HG02840 (cell line): ENCODE measurements around the gene GPATCH8.

Experiments used
- ATAC-seq: cut with Tn5 transposase; IDR thresholded peaks from one replicate; pipeline ENCODE4 v1.9.1; 2021; ENCODE audit warnings: mild to moderate bottlenecking, moderate library complexity, moderate number of reproducible peaks; ENCODE audit not compliant: unreplicated experiment, low FRiP score

Gene GPATCH8

DNA sequence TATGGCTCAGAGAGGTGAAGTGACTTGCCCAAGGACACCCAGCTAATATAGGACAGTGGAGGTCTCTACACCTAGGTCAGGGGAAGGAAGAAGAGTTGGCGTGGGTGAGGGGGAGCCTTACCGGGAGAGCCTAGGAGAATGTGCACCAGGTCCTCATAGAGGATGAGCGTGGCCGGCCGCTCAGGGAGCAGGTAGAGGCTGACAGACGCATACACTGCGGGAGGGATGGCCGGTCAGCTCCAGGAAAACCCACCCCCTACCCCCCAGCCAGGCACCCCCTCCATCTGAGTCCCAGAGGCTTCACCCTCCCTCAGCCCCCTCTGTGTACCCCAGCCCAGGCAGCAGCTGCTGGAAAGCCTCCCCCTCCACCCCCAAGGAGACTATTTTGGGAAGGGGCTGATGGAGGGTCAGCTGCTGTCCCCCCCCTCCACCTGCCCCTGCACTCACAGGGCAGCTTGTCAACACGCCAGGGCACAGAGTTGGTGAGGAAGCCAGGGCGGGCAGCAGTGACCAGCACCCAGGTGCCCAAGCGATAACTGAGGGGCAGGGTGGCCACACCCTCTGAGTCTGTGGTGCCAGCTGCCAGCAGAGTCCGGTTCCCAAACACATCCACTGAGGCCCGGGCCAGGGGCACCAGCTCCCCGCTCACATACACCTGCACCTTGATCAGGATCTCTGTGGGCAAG lies 143.6 kb downstream of the GPATCH8 start:
- no peak for ATAC-seq

DNA sequence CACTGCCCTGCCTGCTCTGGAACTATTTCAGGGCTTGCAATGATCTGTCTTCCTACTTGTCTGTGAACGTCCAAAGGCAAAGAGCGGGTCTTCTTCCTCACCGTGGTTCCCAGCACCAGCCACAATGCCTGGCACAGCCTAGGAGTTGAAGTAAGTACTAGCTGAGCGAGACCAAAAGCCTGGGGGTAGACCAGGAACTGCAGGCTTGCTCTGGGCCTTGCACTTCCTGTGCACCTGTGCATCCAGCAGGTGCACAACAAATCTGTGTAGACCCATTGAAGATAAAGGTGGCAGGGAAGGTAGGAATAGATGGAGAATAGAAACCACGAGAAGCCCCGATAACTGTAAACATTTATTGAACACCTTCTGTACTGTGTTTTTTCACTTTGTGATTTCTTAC lies 144.2 kb downstream of the GPATCH8 start:
- ATAC-seq, result no peak

DNA sequence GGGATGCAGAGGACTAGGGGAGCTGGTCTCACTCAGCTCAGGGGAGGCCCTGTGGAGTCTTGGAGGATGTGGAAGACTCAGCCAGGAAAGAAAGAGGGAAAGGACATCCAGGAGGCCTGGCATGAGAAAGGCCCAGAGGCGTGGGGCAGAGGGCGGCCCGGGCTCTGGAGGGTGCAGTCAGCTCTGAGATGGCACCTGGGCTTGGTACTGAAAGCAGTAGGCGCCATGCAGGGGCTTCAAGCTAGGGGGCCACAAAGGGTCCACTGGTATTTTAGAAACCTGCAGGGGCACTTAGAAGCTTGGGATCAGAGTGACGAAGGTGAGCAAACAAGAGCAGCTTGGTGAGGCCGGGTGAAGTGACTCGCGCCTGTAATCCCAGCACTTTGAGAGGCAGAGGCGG lies 145.1 kb downstream of the GPATCH8 start:
- no peak for ATAC-seq

DNA sequence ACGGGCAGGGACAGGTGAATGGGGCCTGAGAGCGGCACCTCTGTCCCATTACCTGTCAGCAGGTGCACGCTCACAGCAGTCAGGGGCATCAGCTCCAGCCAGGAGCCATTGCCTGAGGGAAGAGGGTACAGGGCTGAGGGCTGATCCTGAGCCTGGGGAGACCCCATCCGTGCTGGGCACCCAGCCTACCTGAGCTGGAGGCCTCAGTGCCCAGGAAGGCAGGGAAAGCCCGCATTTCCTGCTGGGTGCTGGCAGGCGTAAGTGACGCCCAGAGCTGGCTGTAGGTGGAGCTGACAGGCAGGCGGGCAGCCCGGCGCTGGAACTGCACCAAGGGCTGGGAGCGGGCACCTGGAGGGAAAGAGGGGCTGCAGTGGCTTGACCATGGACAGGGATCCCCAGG lies 147.0 kb downstream of the GPATCH8 start:
- ATAC-seq, result no peak

DNA sequence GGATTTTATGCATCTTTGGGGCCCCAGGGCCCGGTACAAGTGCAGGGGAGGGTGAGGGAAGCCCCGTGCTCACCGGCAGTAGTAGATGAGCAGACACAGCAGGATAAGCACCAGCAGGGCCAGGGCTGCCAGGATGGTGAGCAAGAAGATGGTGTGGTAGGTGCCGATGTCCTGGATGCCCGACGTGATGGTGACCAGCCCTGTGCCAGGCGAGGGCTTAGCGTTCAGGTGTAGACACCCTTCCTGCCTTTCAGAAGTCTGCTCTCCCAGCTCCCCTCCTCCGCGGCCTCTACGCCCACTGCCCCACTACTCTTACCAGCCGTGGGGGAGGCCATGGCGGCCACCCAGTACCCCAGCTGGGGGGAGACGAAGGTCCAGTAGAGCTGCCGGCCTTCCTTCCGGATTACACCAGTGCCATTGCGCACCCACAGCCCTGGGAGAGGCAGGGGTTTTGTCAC lies 147.5 kb downstream of the GPATCH8 start:
- ATAC-seq, result no peak

DNA sequence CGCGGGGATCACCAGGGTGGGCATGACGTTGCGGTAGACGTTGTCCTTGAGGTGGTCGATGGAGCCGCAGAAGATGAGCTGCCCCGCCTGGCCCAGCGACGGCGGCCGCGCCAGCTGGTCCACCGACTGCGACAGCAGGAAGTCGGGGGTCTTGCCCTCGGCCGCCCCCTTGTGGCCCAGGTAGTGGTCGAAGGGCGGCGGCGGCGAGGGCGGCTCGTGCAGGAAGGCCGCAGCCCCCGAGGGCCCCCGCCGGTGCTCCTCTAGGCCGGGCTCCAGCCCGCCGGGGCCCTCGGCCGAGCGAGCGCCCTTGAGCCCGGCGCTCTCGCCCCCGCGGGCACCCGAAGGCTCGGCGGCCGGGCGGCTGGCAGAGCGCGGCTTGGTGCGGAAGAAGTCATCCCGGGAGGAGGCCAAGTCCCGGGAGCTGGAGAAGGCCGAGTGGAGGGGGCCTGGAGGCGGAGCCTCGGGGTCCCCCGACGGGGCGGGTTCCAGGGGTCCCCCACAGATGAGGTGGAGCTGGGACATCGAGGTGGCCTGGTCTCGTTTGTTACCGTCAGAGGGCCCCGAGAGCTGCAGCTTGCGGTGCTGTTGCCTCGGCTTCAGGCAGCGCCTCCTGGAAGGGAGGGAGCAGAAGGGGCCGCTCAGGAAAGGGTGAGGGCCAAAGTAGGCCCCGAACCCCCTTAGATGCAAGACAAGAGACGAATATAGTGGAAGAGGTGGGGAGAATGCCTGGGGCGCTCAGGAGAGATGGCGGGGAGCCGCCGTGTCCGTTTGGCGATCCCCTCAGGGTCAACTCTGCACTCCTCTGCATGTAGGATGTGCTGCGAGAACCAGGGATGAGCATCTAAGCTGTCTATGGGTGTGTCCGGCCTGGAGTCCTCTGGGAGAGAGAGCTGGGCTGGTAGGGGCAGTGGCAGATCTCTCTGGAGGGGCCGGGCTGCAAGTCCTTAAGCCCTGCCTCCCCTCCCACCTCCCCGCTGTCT lies 148.3 kb downstream of the GPATCH8 start:
- ATAC-seq, result no peak

DNA sequence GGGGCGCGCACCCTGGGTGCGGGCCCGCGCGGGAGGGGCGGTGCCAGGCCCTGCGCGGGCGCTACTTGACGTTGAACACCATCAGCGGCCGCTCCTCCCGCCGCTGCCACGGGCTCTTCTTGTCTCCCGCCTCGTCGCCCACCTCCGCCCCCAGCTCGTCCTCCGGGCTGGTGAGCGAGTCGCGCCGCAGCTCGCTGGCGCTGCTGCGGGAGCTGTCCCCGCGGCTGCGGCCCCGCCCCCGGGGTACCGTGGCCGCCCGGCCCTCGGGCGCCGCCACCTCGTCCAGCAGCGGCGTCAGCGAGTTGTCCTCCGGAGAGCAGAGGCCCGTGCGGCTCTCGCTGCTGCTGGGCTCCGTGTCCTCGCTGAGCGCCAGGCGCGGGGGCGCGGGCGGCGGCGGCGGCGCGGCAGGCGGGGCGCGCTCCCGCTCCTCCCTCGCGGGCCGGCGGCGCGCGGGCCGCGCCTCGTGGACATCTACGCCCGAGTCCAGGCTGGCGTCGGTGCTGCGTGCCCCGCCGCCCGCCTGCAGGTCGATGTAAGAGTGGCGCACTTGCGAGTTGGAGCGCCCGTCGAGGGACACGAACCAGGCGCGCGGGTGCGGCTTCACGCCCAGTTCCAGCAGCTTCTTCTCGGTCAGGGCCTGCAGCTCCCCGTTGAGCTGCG lies 149.4 kb downstream of the GPATCH8 start:
- no peak for ATAC-seq

DNA sequence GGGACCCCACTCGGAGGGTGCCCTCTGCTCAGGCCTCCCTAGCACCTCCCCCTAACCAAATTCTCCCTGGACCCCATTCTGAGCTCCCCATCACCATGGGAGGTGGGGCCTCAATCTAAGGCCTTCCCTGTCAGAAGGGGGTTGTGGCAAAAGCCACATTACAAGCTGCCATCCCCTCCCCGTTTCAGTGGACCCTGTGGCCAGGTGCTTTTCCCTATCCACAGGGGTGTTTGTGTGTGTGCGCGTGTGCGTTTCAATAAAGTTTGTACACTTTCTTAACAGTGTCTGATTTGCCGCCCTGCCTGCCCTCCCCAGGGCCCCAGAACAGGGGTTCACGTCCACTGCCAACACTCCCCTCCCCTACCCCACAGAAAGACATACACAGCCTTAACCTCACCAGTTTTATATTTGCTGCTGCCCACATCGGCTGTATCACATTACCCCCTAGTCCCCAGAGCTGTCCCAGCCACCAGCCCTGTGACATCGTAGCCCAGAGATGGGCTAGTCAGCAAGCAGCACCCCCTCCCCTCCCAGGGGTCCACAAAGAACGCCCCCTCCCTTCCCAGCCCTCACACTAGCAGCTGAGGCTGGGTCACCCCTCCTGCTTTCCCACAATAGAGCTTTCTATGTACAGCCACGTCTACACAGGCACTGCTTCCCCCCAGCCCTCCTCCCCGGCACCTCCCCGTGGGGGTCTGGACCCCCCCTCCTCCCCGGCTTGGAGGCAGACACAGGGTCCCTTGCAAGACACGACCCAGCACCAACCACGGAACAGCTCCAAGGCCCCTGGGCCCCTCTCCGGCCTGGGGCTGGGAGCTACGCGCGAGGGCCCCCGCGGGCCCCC lies 150.2 kb downstream of the GPATCH8 start:
- no peak for ATAC-seq

DNA sequence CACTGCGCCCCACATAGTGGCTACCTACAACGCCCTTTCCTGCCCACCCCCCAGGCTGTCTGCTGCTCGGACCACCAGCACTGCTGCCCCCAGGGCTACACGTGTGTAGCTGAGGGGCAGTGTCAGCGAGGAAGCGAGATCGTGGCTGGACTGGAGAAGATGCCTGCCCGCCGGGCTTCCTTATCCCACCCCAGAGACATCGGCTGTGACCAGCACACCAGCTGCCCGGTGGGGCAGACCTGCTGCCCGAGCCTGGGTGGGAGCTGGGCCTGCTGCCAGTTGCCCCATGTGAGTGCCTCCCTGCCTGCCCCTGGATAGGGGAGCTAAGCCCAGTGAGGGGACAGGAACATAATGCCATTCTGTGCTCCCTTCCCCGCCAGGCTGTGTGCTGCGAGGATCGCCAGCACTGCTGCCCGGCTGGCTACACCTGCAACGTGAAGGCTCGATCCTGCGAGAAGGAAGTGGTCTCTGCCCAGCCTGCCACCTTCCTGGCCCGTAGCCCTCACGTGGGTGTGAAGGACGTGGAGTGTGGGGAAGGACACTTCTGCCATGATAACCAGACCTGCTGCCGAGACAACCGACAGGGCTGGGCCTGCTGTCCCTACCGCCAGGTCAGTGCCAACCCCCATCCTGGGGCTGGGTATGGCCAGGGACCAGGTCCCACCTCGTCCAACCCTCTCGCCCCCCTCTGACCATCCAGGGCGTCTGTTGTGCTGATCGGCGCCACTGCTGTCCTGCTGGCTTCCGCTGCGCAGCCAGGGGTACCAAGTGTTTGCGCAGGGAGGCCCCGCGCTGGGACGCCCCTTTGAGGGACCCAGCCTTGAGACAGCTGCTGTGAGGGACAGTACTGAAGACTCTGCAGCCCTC lies 151.0 kb downstream of the GPATCH8 start:
- ATAC-seq, result no peak

DNA sequence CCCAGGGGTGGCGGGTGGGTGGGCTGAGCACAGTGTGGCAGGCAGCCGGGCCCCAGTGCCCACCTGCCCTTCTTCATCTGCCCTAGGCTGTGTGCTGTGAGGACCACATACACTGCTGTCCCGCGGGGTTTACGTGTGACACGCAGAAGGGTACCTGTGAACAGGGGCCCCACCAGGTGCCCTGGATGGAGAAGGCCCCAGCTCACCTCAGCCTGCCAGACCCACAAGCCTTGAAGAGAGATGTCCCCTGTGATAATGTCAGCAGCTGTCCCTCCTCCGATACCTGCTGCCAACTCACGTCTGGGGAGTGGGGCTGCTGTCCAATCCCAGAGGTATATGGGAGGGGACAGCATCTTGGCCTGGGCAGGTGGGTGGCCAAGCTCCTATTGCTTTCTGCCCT lies 151.7 kb downstream of the GPATCH8 start:
- no peak for ATAC-seq

DNA sequence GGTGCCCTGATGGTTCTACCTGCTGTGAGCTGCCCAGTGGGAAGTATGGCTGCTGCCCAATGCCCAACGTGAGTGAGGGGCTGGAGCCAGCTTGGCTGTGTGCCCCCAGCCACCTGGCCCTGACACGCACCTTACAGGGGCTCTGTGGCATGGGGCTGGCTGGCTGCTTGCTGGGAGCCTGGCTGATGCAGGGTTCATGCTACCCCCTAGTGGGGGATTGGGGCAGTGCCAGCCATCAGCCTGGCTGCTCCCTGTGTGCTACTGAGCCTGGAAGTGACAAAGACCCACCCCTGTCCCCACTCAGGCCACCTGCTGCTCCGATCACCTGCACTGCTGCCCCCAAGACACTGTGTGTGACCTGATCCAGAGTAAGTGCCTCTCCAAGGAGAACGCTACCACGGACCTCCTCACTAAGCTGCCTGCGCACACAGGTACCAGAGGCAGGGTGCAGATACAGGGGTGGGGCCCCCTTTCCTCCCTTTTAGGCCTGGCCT lies 152.4 kb downstream of the GPATCH8 start:
- ATAC-seq, result no peak

DNA sequence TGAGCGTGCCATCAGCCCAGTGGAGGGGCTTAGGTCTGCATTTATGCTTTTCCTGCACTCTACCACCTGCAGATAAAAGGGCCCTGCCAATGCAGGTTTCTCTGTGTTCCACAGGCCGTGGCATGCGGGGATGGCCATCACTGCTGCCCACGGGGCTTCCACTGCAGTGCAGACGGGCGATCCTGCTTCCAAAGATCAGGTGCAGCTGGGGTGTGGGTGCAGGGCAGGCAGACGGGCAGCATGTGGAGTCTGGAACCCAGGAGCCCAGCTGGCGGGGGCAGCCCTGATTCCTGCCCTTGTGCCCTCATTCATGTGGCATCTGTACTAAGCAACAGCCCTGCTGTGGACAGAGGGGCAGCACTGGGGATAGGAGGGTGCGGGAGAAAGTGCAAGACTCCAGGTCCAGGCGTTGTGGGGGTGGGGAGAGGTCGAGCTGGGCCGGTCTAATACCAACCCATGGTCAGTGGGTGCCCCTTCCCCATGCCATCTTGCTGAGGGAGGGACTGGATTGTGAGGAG lies 153.6 kb downstream of the GPATCH8 start:
- no peak for ATAC-seq

DNA sequence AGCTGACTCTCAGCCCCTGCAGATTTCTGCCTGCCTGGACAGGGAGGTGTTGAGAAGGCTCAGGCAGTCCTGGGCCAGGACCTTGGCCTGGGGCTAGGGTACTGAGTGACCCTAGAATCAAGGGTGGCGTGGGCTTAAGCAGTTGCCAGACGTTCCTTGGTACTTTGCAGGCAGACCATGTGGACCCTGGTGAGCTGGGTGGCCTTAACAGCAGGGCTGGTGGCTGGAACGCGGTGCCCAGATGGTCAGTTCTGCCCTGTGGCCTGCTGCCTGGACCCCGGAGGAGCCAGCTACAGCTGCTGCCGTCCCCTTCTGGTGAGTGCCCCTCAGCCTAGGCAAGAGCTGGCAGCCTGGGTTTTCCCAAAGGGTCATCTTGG lies 154.2 kb downstream of the GPATCH8 start:
- no peak for ATAC-seq

DNA sequence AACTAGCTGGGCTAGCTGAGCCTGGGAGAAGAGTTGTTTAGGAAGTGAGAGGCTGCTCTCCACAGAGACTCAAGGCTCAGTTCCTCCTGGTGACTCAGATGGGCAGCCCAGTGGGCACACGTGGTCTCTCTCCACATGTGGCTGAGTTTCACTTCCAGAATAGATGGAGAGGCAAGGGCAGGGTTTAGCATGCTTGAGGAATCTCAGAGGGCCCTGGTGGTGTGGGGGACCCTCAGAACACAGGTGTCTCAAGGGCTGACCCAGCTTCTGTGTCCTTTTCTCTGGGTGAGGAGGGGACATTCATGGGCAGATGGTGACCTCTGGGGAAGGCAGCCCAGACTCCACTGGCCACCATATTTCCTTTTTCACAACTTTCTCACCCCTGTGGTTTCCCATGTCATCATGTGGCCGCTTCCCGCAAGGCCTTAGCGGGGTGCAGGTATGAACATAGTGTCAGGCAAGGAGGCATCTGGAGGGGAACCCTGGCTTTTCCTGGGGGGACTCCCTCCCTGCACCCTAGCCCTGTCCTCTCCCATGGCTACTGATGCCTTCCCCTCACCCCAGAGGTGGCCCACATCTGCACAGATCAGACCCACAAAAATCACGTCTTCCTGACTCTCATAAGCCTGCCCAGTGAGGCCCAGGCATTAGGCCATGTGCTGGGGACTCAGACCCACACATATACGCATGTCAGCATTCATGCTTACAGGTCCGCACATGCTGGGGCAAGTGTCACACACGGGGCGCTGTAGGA lies 154.8 kb downstream of the GPATCH8 start:
- peak; percentile 38 for ATAC-seq
